A673 (cell line): Measurements from ENCODE around the gene FHIT. TPM values are rescaled to one million over a fixed set of nuclear protein-coding genes. Genes with fewer than 3 reads are reported as not detected.

Source experiments
- BruUV-seq: library from RNA; stranded (reverse); fragments of 400-500 nt; replicated peaks from 2 replicates; lab custom pipeline; 2021; lab: Mats Ljungman, UMichigan
- CTCF ChIA-PET: fragments of 300-600 bp; sonication (Branson Sonifier 250); formaldehyde crosslinking; loops from one replicate; lab custom pipeline; 2022; ENCODE audit warnings: antibody characterized with exemption; lab: Charles Lee
- POLR2A ChIA-PET: fragments of 300-600 bp; sonication (Branson Sonifier 250); formaldehyde crosslinking; loops from one replicate; lab custom pipeline; 2022; ENCODE audit warnings: antibody characterized with exemption; ENCODE audit not compliant: low non-redundant PET; lab: Charles Lee
- DNase-seq: peaks from one replicate; pipeline ENCODE4 v3.0.0-alpha.2; 2015; ENCODE audit warnings: low spot score
- H3K27ac ChIP-seq: fragments of 200-600 bp; sonication (generic); 2 replicates; pipeline ENCODE4 v1.5.1; 2016; ENCODE audit warnings: mixed run types, low read depth, mild to moderate bottlenecking, mixed read lengths, antibody characterized with exemption, low read length; ENCODE audit not compliant: poor library complexity, severe bottlenecking
- H3K27me3 ChIP-seq: fragments of 200-600 bp; sonication (generic); replicated peaks from 2 replicates; pipeline ENCODE4 v1.6.1; 2017; ENCODE audit warnings: mixed run types, low read depth, mild to moderate bottlenecking, mixed read lengths, antibody characterized with exemption, low read length; ENCODE audit not compliant: insufficient read depth, poor library complexity
- H3K36me3 ChIP-seq: fragments of 200-600 bp; sonication (generic); 2 replicates; pipeline ENCODE4 v1.6.1; 2016; ENCODE audit warnings: mixed run types, mild to moderate bottlenecking, mixed read lengths, antibody characterized with exemption, low read length; ENCODE audit not compliant: insufficient read depth, poor library complexity, severe bottlenecking
- H3K4me1 ChIP-seq: fragments of 200-600 bp; sonication (generic); 2 replicates; pipeline ENCODE4 v1.6.1; 2017; ENCODE audit warnings: mixed run types, mild to moderate bottlenecking, mixed read lengths, antibody characterized with exemption, low read length; ENCODE audit not compliant: insufficient read depth, poor library complexity, severe bottlenecking
- H3K4me3 ChIP-seq: fragments of 200-600 bp; sonication (generic); 2 replicates; pipeline ENCODE4 v1.5.1; 2016; ENCODE audit warnings: low read depth, mixed run types, mild to moderate bottlenecking, mixed read lengths, low read length; ENCODE audit not compliant: poor library complexity, severe bottlenecking
- H3K9me3 ChIP-seq: fragments of 200-600 bp; sonication (generic); 2 replicates; pipeline ENCODE4 v1.6.1; 2016; ENCODE audit warnings: mixed run types, low read depth, mild to moderate bottlenecking, mixed read lengths, antibody characterized with exemption, low read length; ENCODE audit not compliant: poor library complexity, severe bottlenecking
- EZH2 ChIP-seq: fragments of 200-600 bp; sonication (generic); IDR thresholded peaks from 2 replicates; pipeline ENCODE4 v1.6.1; 2017; ENCODE audit warnings: borderline replicate concordance, low read depth, mild to moderate bottlenecking, mixed read lengths, antibody characterized with exemption, low read length; ENCODE audit not compliant: poor library complexity, severe bottlenecking
- intact Hi-C: fragments of 100-400 bp; cut with micrococcal nuclease; formaldehyde crosslinking; loops from one replicate; pipeline ENCODE4 v1.10.0; 2022; ENCODE audit not compliant: unreplicated experiment
- total RNA-seq: library from RNA; stranded (reverse); gene quantifications from 2 replicates; pipeline ENCODE4 v1.2.3, GENCODE V29; 2021
- TF ChIP-seq, protein P1 (sequence below): fragments of 300-800, 200-600 bp; sonication (generic); conservative IDR thresholded peaks from 2 replicates; pipeline ENCODE4 v1.5.1; 2017; ENCODE audit warnings: low read depth, mild to moderate bottlenecking, antibody characterized with exemption, low read length, moderate library complexity, mixed read lengths

Gene FHIT
- total RNA-seq, 1 experiment from 2014 or later, result not detected

DNA sequence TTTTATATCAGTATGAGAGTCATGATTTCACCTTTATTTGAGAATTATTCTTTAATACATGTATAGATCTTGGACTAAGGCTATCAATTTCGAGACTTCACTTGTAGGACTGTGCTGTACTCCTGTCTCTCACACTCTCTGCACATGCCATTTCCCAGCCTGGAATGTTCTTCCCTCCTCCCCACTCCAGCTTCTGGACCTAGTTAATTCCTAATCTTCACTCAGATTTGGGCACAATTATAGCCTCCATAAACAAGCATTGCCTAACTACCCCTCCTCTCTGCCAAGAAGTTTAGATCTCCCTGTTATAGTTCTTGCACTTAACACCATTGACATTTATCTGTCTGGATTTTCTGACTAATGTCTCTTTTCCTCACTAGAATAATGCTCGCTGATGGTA is 88.3 kb downstream of the FHIT start:
- TF ChIP-seq EZH2, result no peak
- TF ChIP-seq, protein P1, sequence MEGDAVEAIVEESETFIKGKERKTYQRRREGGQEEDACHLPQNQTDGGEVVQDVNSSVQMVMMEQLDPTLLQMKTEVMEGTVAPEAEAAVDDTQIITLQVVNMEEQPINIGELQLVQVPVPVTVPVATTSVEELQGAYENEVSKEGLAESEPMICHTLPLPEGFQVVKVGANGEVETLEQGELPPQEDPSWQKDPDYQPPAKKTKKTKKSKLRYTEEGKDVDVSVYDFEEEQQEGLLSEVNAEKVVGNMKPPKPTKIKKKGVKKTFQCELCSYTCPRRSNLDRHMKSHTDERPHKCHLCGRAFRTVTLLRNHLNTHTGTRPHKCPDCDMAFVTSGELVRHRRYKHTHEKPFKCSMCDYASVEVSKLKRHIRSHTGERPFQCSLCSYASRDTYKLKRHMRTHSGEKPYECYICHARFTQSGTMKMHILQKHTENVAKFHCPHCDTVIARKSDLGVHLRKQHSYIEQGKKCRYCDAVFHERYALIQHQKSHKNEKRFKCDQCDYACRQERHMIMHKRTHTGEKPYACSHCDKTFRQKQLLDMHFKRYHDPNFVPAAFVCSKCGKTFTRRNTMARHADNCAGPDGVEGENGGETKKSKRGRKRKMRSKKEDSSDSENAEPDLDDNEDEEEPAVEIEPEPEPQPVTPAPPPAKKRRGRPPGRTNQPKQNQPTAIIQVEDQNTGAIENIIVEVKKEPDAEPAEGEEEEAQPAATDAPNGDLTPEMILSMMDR, result no peak
- Histone ChIP-seq H3K27me3 (no peaks in the 10 kb centered on the region), H3K9me3 (no peaks in the 10 kb centered on the region), H3K27ac (no peak overlapping the region), H3K4me3 (no peak overlapping the region), H3K4me1 (no peaks in the 10 kb centered on the region), H3K36me3 (no peaks in the 10 kb centered on the region)
- ChIA-PET CTCF (no interaction called here), POLR2A (no interaction called here)
- intact Hi-C loops, result no loop called here
- BruUV-seq, result no TSS peak
- no peak for DNase-seq

DNA sequence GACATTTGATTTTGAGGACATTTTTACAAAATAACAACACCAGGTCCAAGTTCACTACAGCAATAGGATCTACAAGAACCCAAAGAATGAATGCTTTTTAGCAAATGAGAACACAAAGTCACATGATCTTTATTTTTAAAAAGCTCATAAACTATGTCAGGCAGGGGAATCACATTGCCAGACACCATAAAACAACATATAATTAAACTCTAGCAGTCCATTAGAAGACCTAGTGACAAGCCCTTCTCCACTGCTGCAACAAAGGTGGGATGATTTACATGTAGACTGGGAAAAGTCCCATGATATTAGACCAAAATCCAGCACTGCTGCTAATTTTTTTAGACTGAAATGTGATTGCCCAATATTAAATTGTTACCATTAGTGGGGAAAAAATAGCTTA is 92.6 kb downstream of the FHIT start:
- CTCF ChIA-PET, result no interaction called here
- DNase-seq, result no peak
- no peaks in the 10 kb centered on the region for H3K4me1 ChIP-seq
- POLR2A ChIA-PET, result no interaction called here
- H3K9me3 ChIP-seq, result no peaks in the 10 kb centered on the region
- no TSS peak for BruUV-seq
- no peaks in the 10 kb centered on the region for H3K27me3 ChIP-seq
- intact Hi-C loops, result no loop called here
- no peak overlapping the region for H3K4me3 ChIP-seq
- TF ChIP-seq, protein P1, result no peak
- no peak for TF ChIP-seq EZH2
- no peak overlapping the region for H3K27ac ChIP-seq
- no peaks in the 10 kb centered on the region for H3K36me3 ChIP-seq

DNA sequence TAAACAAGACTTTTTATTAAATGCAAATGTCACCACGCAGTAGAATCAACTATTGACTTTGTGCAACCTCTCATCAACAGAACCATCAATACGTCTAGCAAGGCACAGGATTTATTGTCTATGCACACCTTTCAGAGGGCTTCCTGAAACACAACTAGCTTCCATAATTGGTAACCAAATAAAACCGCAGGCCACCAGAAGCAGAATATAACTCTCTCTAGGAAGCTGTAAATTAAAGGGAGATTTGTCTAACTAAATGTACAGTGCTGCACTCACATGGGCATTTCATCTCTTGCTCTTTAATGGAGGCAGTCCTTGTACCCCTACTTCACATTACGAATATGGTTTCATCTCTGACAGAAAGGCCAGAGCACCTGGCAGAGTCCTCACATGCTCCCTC is 93.0 kb downstream of the FHIT start:
- no peak for DNase-seq
- intact Hi-C loops, result no loop called here
- H3K27ac ChIP-seq, result no peak overlapping the region
- no peaks in the 10 kb centered on the region for H3K4me1 ChIP-seq
- H3K9me3 ChIP-seq, result no peaks in the 10 kb centered on the region
- CTCF ChIA-PET, result no interaction called here
- no TSS peak for BruUV-seq
- H3K4me3 ChIP-seq, result no peak overlapping the region
- no peaks in the 10 kb centered on the region for H3K27me3 ChIP-seq
- POLR2A ChIA-PET, result no interaction called here
- TF ChIP-seq EZH2, result no peak
- H3K36me3 ChIP-seq, result no peaks in the 10 kb centered on the region

DNA sequence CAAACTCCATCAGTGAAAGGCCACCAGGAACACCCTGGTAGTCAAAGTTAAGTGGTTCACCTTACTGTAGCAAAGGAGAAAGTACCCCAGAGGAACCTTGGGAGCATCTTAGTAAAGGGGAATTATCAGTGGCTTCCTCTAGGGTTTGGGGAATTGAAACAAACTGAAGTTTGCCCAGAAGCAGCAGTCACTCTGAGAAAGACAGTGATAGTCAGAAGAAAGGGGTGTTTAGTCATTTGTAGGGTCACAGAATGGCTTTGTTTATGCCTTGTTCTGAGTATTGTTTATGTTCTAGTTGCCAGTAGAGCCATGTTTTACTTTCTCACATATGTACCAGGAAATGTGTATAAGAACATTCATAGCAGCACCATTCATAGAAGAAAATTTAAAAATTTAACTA is 93.8 kb downstream of the FHIT start:
- no peak for DNase-seq
- no peak overlapping the region for H3K27ac ChIP-seq
- no peaks in the 10 kb centered on the region for H3K27me3 ChIP-seq
- H3K4me3 ChIP-seq, result no peak overlapping the region
- CTCF ChIA-PET, result no interaction called here
- no peaks in the 10 kb centered on the region for H3K36me3 ChIP-seq
- no peaks in the 10 kb centered on the region for H3K9me3 ChIP-seq
- TF ChIP-seq, protein P1, result no peak
- no peak for TF ChIP-seq EZH2
- H3K4me1 ChIP-seq, result no peaks in the 10 kb centered on the region
- no TSS peak for BruUV-seq
- intact Hi-C loops, result no loop called here
- POLR2A ChIA-PET, result no interaction called here
